TTC549 (cell line): ENCODE results near the gene CNTNAP1.
"Not testable (repeated sequence)": the region's sequence is repeated elsewhere in the genome, so short reads cannot be mapped to it uniquely, and the experiment has no call there.

Experiments used
- FAIRE-seq: peaks from 2 replicates; lab custom pipeline; 2012; peaks lifted over from hg19 to GRCh38; lab: Jason Lieb, UNC

Gene CNTNAP1

GRCh38 chr17:42742916-42743315, 60.6 kb downstream of the CNTNAP1 start:
- FAIRE-seq, result not testable (repeated sequence)

- no peak for FAIRE-seq
Measured at GRCh38 chr17:42743595-42744282, 61.4 kb downstream of the CNTNAP1 start.

DNA sequence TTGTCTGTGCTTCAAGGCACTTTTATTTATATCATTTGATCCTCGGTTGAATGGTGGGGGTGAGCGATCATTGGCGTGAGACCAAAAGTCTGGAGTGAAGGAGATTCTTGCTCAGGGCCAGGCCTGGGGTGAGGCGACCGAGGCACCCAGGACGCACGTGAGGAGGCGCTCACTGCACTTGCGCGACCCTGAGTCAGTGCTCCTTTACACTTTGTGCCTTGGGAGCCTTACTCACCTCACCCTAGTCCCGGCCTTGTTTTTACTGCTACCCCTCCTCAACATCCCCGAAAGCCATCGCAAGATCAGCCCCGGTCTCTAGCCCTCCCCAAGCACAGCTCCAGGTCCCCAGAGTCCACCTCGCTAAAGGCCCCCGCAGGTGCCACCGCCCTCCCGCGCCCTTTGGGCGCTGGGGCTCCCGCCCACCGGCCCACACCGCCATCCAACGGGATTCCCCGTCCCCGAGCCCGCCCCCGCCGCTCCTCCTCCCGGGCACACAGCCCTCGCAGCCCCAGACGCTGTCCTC, 62.0 kb downstream of the CNTNAP1 start:
- no peak for FAIRE-seq

DNA sequence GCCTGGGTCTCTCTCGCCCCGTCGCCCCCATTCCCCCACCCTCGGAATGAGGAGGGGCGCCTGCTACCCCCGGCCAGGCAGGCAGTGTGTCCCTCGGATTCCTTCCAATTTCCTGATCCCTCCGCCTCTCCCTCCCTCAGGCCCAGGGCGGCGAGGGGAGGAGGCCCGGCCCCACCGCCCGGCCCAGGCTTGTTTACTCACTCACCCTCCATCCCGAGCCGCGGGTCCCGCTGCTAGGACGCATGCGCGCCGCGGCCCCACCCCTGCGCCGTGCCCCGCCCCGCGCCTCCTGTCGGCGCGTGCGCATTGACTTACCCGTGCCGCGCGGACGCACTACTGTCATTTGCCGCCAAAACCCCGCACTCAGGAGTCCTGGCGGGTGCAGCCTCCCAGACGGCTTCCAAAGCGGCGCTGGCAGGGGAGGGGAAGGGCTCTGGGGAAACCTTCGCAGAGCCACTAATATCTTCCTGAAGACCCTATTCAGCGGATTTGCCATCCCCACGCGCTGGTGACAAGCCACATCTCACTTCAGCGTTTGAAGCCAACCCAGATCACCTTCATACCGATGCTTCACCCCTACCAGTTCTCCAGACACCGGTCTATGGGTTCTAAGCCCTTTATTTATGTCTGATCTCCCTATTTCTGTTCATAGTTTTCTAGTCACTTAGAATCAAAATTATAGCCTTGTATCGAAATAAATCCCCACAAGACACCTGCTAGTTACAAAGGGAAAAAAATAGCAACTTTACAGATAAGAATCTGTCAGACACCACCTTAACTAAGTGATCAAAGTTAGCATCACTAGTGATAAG, 62.7 kb downstream of the CNTNAP1 start, which contains the start of gene EZH1:
Gene EZH1, minus strand, starts transcription at position 235 of the 812 bp plus-strand sequence. CDS start 16,099 bp downstream, outside the sequence.
- no peak for FAIRE-seq

DNA sequence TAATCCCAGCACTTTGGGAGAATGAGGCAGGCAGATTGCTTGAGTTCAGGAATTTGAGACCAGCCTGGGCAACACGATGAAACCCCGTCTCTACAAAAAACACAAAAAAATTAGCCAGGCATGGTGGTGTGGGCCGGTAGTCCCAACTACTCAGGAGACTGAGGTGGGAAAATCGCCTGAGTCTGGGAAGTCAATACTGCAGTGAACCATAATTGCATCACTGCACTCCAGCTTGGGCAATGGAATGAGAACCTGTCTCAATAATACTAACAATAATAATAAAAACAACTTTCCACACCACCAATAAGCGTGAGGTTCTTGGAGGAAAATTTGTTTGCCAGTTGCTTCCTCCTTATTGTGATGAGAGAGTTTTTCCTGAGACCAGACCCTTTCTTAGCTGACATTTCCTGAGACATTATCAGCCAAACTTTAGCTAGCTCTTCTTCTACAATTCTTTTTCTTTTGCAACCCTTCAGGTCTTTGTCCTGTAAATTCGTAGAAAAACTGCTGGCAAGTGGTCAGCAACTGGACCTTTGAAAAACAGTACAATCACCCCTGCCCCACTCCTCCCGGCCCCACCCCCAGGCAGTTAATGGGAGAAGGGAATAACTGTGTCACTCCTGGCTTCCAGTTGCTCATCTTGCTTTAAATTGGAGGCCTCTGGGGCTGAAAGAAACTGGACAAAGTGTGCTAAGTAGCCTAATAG, 66.0 kb downstream of the CNTNAP1 start:
- no peak for FAIRE-seq

DNA sequence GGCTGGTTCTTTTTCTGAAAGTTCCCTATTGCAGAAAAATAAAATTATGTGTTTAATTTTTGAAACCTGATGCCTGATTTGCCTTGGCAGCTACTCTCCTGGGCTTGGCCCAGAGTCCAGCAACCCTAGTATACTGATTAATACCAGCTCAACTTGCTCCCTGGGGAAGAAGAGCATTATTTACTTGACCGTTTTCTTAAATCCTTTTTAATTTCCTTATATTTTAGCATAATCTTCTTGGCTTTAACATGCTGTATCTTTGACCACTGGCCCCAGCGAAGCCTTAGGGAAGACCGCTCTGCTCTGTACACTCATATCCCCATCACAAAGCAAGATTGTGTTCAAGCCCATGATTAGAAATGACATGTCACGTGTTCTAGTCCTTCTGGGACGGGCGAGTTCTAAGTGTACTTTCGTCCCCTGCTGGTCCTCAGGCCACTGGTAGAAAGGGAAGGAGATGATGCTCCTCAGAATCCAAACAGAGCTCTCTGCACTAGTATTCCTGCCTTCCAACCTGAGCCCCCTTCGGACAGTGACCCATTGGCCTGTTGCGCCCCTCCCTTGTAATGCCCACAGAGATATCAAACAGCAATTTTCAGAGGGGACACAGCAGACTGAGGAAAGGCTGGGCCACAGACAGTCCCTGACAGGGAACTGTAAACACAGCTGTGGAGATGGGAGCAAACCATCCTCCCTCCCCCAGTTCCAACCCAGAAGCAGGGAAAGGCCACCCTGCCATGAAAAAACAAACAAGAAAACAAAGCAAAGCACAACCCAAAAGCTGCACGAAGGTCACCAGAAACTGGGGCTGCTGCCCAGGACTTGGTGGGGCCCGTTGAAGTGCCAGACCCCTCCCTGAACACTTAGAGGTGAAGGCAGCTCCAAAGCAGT, 66.8 kb downstream of the CNTNAP1 start:
- no peak for FAIRE-seq
